Mesothelial cell of epicardium (in vitro differentiated cells): ENCODE measurements around the gene ELAC2. TPM values are rescaled to one million over a fixed set of nuclear protein-coding genes. Genes with fewer than 3 reads are reported as not detected.

Experiments
- DNase-seq, 2 experiments: peaks; one replicate each; pipeline ENCODE4 v3.0.0; 2021; ENCODE audit warnings: low spot score in 2 of 2; ENCODE audit not compliant: unreplicated experiment in 2 of 2
- H3K27ac Mint-ChIP-seq: 2 replicates; pipeline ENCODE4 v1.8.0; 2021; ENCODE audit warnings: mixed read lengths
- H3K27me3 Mint-ChIP-seq: 2 replicates; pipeline ENCODE4 v1.8.0; 2021; ENCODE audit warnings: low read depth, mixed read lengths
- H3K36me3 Mint-ChIP-seq: 2 replicates; pipeline ENCODE4 v1.8.0; 2021; ENCODE audit warnings: mixed read lengths
- H3K4me1 Mint-ChIP-seq: 2 replicates; pipeline ENCODE4 v1.8.0; 2021; ENCODE audit warnings: mixed read lengths
- H3K4me3 Mint-ChIP-seq: 2 replicates; pipeline ENCODE4 v1.8.0; 2021; ENCODE audit warnings: mild to moderate bottlenecking, moderate library complexity, mixed read lengths
- H3K9me3 Mint-ChIP-seq: 2 replicates; pipeline ENCODE4 v1.8.0; 2021; ENCODE audit warnings: mixed read lengths
- total RNA-seq: library from RNA; stranded (reverse); gene quantifications from 3 replicates; pipeline ENCODE4 v1.2.1, GENCODE V29; 2021
- TF ChIP-seq, protein P1 (sequence below): fragments of 200-600 bp; sonication (generic); IDR thresholded peaks from one replicate; pipeline ENCODE4 v1.5.0; 2021; ENCODE audit warnings: antibody characterized with exemption; ENCODE audit not compliant: unreplicated experiment

The ELAC2 gene
- total RNA-seq, 1 donor from 2014 or later, result 69.3 TPM

DNA sequence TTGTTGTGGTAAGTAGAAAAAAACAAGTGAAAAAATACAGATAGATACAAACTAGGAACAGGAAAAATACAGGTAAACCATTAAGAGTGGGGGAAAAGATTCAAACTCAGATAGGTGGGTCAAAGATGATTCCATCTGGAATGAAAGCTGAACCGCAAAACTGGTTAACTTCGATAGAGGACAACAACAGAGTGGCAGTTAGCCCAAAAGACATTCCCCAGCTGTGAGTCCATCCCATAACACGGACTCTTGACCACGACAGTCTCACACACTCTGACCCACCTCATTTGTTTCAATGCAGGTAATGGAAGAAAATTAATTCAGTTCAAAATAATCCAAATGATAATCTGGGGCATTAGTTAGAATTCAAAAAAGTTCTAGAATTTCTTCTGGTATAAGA is 13.5 kb downstream of the ELAC2 start:
- Mint-ChIP-seq H3K4me3 (no peak overlapping the region), H3K27me3 (no peaks in the 10 kb centered on the region), H3K27ac (no peak overlapping the region), H3K4me1 (no peaks in the 10 kb centered on the region), H3K9me3 (no peaks in the 10 kb centered on the region), H3K36me3 (peaks cover 20% of the 10 kb centered on the region)
- TF ChIP-seq, protein P1, sequence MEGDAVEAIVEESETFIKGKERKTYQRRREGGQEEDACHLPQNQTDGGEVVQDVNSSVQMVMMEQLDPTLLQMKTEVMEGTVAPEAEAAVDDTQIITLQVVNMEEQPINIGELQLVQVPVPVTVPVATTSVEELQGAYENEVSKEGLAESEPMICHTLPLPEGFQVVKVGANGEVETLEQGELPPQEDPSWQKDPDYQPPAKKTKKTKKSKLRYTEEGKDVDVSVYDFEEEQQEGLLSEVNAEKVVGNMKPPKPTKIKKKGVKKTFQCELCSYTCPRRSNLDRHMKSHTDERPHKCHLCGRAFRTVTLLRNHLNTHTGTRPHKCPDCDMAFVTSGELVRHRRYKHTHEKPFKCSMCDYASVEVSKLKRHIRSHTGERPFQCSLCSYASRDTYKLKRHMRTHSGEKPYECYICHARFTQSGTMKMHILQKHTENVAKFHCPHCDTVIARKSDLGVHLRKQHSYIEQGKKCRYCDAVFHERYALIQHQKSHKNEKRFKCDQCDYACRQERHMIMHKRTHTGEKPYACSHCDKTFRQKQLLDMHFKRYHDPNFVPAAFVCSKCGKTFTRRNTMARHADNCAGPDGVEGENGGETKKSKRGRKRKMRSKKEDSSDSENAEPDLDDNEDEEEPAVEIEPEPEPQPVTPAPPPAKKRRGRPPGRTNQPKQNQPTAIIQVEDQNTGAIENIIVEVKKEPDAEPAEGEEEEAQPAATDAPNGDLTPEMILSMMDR, result no peak
- DNase-seq, result no peak

DNA sequence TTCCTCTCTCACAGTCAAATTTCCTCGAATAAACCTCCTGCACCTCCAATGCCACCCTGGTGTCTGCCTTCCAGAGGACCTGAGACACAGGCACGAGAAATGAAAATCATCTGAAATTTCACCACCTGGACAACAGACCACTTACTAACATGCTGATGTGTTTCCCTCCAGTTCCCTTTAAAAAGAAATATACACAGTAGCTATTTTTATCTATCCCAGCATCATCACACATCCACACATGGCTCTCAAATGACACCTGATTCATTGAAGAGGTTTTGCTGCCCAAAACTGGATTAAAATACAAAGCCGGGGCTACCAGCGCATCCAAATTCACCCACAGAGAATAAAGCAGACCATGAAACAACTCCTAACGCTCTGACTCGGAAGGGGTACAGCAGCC is 13.9 kb downstream of the ELAC2 start:
- H3K4me1 Mint-ChIP-seq, result no peaks in the 10 kb centered on the region
- H3K36me3 Mint-ChIP-seq, result peaks cover 20% of the 10 kb centered on the region
- no peak for DNase-seq
- no peak overlapping the region for H3K4me3 Mint-ChIP-seq
- H3K27ac Mint-ChIP-seq, result no peak overlapping the region
- H3K9me3 Mint-ChIP-seq, result no peaks in the 10 kb centered on the region
- TF ChIP-seq, protein P1, result no peak
- no peaks in the 10 kb centered on the region for H3K27me3 Mint-ChIP-seq

DNA sequence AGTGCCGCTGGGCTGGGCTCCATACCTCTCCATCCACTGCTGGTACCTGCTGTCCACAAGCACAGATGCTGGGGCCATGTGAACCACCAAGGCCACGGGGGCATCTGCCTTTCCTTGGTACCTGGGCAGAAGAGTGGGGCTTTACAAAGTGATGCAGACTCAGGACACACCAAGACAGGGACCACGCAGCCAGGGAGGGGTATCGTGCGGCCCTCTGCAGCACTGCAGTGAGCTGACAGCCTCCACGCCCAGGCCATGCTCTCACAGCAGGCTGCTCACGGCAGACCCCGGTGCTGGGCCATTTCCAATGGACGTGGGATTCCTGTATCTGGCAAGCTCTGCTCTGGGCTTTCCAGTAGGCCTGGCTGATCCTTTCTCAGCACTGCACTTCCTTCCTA is 14.4 kb downstream of the ELAC2 start:
- H3K9me3 Mint-ChIP-seq, result no peaks in the 10 kb centered on the region
- H3K4me3 Mint-ChIP-seq, result no peak overlapping the region
- TF ChIP-seq, protein P1, result peak; percentile 61
- H3K4me1 Mint-ChIP-seq, result no peaks in the 10 kb centered on the region
- no peaks in the 10 kb centered on the region for H3K27me3 Mint-ChIP-seq
- no peak for DNase-seq
- peaks cover 16% of the 10 kb centered on the region for H3K36me3 Mint-ChIP-seq
- no peak overlapping the region for H3K27ac Mint-ChIP-seq

DNA sequence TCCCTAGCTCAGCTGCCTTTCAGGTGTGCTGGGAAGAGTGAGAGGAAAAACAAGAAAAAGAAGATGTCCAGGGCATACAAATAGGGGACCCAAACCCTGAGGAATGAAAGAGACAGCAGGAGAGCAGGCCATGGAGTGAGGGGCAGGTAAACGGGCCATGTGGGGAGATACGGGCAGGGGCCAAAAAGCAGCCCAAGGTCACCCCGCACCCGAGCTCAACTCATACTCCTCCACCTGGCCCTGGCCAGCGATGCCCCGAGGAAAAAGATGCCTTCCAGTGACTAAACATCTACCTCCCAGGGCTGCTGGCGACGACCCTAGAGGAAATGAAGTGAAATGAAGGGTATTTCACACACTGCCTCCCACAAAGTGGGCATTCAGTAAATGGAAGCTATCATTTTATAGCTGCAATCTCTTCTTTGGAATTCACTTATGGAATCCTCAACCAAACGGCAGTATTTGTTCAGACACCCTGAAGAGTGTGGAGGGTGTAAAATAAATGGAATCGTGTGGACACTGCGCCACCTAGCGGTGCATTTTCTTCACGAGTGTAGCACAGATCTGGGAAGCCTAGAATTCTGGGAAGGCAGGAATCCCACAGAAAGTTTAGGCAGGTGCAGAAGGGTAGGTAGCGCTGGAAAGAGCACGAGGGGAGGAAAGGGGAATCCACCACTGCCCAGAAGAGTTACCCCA is 14.9 kb downstream of the ELAC2 start:
- Mint-ChIP-seq H3K4me1 (no peaks in the 10 kb centered on the region), H3K27me3 (no peaks in the 10 kb centered on the region), H3K36me3 (peaks cover 16% of the 10 kb centered on the region), H3K4me3 (no peak overlapping the region), H3K9me3 (no peaks in the 10 kb centered on the region), H3K27ac (no peak overlapping the region)
- TF ChIP-seq, protein P1, result peak; percentile 98
- peak; percentile 62 to 84 for DNase-seq

DNA sequence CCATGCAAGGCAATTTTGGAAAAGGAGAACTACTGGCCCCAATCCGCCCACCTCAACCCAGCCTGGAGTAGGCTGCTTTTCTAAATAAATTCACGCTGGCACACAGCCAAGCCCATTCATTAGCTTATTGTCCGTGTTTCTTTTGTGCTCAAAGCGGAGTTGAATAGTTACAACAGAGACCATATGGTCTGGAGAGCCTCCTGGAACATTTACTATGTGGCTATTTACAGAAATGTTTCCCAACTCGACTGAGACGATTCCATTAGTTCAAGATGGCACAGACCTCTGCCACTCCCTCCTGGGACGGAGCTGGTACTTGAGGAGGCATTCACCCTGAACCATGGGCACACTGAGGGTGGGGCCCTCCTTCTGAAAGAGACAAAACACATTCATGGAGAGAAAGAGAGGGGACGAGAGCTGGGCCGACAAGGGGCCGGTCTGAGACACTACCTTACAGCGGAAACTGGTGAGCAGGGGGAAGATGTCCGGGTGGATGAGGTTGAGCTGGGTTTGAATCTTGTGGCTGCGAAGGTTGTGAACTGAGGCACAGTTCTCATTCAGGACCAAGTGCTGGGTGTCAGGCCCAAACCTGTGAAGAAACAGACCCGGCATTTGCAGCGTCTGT is 15.7 kb downstream of the ELAC2 start:
- H3K4me3 Mint-ChIP-seq, result no peak overlapping the region
- no peaks in the 10 kb centered on the region for H3K4me1 Mint-ChIP-seq
- peaks cover 17% of the 10 kb centered on the region for H3K36me3 Mint-ChIP-seq
- TF ChIP-seq, protein P1, result no peak
- DNase-seq, result no peak
- H3K27me3 Mint-ChIP-seq, result no peaks in the 10 kb centered on the region
- H3K9me3 Mint-ChIP-seq, result no peaks in the 10 kb centered on the region
- no peak overlapping the region for H3K27ac Mint-ChIP-seq
